ENCODE measurements around the gene XYLB.

GRCh38 chr3:38375488-38376097 lies 29.0 kb downstream of the XYLB start:
- TF ChIP-seq CTCF (IDR thresholded peaks at IDR 0.05) (no peak), EZH2 (IDR thresholded peaks at IDR 0.05) (no peak)

Measured in neural progenitor cell (in vitro differentiated cells).